Measurements from ENCODE around the gene PTBP3. TPM values are rescaled to one million over a fixed set of nuclear protein-coding genes. Genes with fewer than 3 reads are reported as not detected.

Gene PTBP3
- total RNA-seq, 1 donor from 2014 or later = 42.5 TPM

DNA sequence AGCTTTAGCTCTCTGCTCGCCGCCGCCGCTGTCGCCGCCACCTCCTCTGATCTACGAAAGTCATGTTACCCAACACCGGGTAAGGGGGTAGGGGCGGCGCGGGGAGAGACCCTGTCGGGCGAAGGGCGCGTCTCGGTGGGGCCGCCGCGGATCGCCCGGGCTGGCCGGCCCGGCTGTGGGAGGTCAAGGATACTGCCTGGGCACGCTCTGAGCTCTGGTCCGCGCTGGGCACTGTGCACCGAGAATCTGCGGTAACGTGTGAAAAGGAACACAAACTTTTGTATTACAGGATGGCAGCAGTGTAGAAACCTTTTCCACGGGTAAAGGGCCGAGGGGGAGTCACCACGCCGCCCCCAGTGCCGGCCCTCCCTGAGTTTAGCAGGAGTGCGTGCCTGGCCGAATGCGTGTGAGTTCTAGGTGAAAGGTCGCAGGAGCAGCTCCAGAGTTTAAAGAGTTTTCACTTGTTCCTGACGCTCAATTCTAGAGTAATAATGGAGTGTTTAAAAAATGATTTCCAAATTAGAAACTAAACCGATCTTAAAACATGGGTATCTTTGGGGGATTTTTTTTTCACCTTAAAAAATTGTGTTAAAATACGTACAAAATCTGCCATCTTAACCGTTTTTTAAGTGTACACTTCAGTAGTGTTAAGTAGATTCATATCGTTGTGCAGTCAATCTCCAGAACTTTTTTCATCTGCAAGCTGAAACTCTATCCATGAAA is 46.8 kb upstream of the PTBP3 start, which contains the start of gene HSDL2:
Gene HSDL2 (plus strand): TSS at position 7 of the 723 bp plus-strand sequence. CDS start 56 bp downstream, at position 63.
- DNase-seq (ENCODE audit: low read depth, low spot score) = no peak
- Mint-ChIP-seq H3K36me3 (ENCODE audit: low read depth) (peaks cover 15% of the 10 kb centered on the region), H3K27me3 (ENCODE audit: low read depth) (no peaks in the 10 kb centered on the region), H3K9me3 (peaks cover 1% of the 10 kb centered on the region), H3K27ac (ENCODE audit: unreplicated experiment) (peak within 1 kb of the TSS; percentile 100), H3K4me3 (peak within 1 kb of the TSS; percentile 98), H3K4me1 (peaks cover 50% of the 10 kb centered on the region)
- TF ChIP-seq, protein P1, sequence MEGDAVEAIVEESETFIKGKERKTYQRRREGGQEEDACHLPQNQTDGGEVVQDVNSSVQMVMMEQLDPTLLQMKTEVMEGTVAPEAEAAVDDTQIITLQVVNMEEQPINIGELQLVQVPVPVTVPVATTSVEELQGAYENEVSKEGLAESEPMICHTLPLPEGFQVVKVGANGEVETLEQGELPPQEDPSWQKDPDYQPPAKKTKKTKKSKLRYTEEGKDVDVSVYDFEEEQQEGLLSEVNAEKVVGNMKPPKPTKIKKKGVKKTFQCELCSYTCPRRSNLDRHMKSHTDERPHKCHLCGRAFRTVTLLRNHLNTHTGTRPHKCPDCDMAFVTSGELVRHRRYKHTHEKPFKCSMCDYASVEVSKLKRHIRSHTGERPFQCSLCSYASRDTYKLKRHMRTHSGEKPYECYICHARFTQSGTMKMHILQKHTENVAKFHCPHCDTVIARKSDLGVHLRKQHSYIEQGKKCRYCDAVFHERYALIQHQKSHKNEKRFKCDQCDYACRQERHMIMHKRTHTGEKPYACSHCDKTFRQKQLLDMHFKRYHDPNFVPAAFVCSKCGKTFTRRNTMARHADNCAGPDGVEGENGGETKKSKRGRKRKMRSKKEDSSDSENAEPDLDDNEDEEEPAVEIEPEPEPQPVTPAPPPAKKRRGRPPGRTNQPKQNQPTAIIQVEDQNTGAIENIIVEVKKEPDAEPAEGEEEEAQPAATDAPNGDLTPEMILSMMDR (conservative IDR thresholded peaks at IDR 0.05) = no peak

- Mint-ChIP-seq H3K27me3 (ENCODE audit: low read depth) (no peaks in the 10 kb centered on the region), H3K36me3 (ENCODE audit: low read depth) (peaks cover 19% of the 10 kb centered on the region), H3K4me1 (peaks cover 50% of the 10 kb centered on the region), H3K27ac (ENCODE audit: unreplicated experiment) (peak overlapping the region; percentile 100), H3K9me3 (peaks cover 4% of the 10 kb centered on the region), H3K4me3 (peak overlapping the region; percentile 98)
- TF ChIP-seq, protein P1 (conservative IDR thresholded peaks at IDR 0.05) = no peak
- peak; percentile 100 for DNase-seq (ENCODE audit: low read depth, low spot score)
These were observed 46.0 kb upstream of the PTBP3 start for GRCh38 chr9:112379177-112380101.

GRCh38 chr9:112378328-112379176 is 45.1 kb upstream of the PTBP3 start:
- H3K4me3 Mint-ChIP-seq = peak overlapping the region; percentile 98
- H3K4me1 Mint-ChIP-seq = peaks cover 50% of the 10 kb centered on the region
- H3K9me3 Mint-ChIP-seq = peaks cover 5% of the 10 kb centered on the region
- H3K27me3 Mint-ChIP-seq (ENCODE audit: low read depth) = no peaks in the 10 kb centered on the region
- TF ChIP-seq, protein P1 (conservative IDR thresholded peaks at IDR 0.05) = no peak
- no peak for DNase-seq (ENCODE audit: low read depth, low spot score)
- H3K36me3 Mint-ChIP-seq (ENCODE audit: low read depth) = peaks cover 24% of the 10 kb centered on the region
- H3K27ac Mint-ChIP-seq (ENCODE audit: unreplicated experiment) = peak overlapping the region; percentile 100

- Mint-ChIP-seq H3K9me3 (peaks cover 8% of the 10 kb centered on the region), H3K36me3 (ENCODE audit: low read depth) (peaks cover 27% of the 10 kb centered on the region), H3K4me3 (peak overlapping the region; percentile 35), H3K27me3 (ENCODE audit: low read depth) (no peaks in the 10 kb centered on the region), H3K27ac (ENCODE audit: unreplicated experiment) (no peak overlapping the region), H3K4me1 (peaks cover 48% of the 10 kb centered on the region)
- DNase-seq (ENCODE audit: low read depth, low spot score) = no peak
- TF ChIP-seq, protein P1 (conservative IDR thresholded peaks at IDR 0.05) = no peak
These were observed 44.4 kb upstream of the PTBP3 start for GRCh38 chr9:112377684-112378327.

Data from neural crest cell (in vitro differentiated cells).